ENCODE data around the gene GCK.

DNA sequence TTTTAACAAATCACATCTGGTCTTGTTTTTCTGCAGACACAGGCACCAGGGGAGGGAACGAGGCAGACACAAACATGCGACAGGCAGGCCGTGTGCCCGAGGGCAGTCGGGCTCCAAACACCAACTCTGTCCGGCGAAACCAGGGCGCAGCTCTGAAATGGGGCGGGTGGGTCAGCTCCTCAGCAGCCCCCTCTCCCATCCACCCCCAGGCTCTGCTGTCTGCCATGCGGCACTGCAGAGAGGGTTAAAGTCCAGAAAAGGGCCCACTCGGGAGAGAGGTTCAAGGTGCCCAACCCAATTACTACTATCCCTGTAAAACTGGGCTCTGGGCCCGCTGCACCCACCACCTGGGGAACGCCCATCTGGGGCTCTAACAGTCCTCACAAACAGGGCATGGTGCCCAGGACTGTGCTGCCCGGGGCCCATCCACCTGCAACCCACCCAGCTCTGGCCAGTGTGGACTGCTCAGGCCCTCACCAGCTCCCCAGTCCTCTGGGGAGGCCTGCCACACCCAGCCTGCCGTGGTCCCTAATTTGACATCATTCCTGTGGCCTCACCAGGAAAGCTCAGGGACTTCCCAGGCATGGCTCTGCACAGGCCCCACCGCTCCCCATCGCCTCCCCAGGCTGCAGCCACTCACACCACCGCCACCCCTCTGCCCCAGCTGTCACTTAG lies 30.3 kb upstream of the GCK start:
- TF ChIP-seq, protein P1, sequence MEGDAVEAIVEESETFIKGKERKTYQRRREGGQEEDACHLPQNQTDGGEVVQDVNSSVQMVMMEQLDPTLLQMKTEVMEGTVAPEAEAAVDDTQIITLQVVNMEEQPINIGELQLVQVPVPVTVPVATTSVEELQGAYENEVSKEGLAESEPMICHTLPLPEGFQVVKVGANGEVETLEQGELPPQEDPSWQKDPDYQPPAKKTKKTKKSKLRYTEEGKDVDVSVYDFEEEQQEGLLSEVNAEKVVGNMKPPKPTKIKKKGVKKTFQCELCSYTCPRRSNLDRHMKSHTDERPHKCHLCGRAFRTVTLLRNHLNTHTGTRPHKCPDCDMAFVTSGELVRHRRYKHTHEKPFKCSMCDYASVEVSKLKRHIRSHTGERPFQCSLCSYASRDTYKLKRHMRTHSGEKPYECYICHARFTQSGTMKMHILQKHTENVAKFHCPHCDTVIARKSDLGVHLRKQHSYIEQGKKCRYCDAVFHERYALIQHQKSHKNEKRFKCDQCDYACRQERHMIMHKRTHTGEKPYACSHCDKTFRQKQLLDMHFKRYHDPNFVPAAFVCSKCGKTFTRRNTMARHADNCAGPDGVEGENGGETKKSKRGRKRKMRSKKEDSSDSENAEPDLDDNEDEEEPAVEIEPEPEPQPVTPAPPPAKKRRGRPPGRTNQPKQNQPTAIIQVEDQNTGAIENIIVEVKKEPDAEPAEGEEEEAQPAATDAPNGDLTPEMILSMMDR (IDR thresholded peaks at IDR 0.05): no peak
- no peak for TF ChIP-seq POLR2A (IDR thresholded peaks at IDR 0.05)

All from heart left ventricle (tissue), 13 donors.